Glutamatergic neuron (in vitro differentiated cells): ENCODE results near the gene GOLT1A. TPM values are rescaled to one million over a fixed set of nuclear protein-coding genes. Genes with fewer than 3 reads are reported as not detected.

ENCODE experiments used
- DNase-seq: peaks from one replicate; pipeline ENCODE4 v3.0.0; 2022
- H3K27ac Mint-ChIP-seq: one replicate; pipeline ENCODE4 v1.8.0; 2020; ENCODE audit warnings: mild to moderate bottlenecking, mixed read lengths, inconsistent platforms; ENCODE audit not compliant: unreplicated experiment
- H3K27me3 Mint-ChIP-seq: one replicate; pipeline ENCODE4 v1.8.0; 2020; ENCODE audit warnings: mild to moderate bottlenecking, moderate library complexity, mixed read lengths, inconsistent platforms; ENCODE audit not compliant: unreplicated experiment
- H3K36me3 Mint-ChIP-seq: one replicate; pipeline ENCODE4 v1.8.0; 2020; ENCODE audit warnings: mild to moderate bottlenecking, mixed read lengths, inconsistent platforms; ENCODE audit not compliant: unreplicated experiment
- H3K4me1 Mint-ChIP-seq: one replicate; pipeline ENCODE4 v1.8.0; 2020; ENCODE audit warnings: mild to moderate bottlenecking, low read depth, mixed read lengths, inconsistent platforms; ENCODE audit not compliant: unreplicated experiment
- H3K4me3 Mint-ChIP-seq: one replicate; pipeline ENCODE4 v1.8.0; 2020; ENCODE audit warnings: mild to moderate bottlenecking, mixed read lengths, inconsistent platforms; ENCODE audit not compliant: unreplicated experiment
- H3K9me3 Mint-ChIP-seq: one replicate; pipeline ENCODE4 v1.8.0; 2020; ENCODE audit warnings: mild to moderate bottlenecking, moderate library complexity, mixed read lengths, inconsistent platforms; ENCODE audit not compliant: unreplicated experiment
- CTCF ChIP-seq: fragments of 200-600 bp; sonication (generic); IDR thresholded peaks from one replicate; pipeline ENCODE4 v1.5.0; 2021; ENCODE audit not compliant: partially characterized antibody, unreplicated experiment
- total RNA-seq: library from RNA; stranded (reverse); fragmentation: NEBNext Ultra II Directional; extraction: Animal tissue kit (Norgen Biotek cat#: 25700); gene quantifications from one replicate; pipeline ENCODE4 v1.2.1, GENCODE V29; 2021; ENCODE audit not compliant: unreplicated experiment

Gene GOLT1A
- total RNA-seq, 1 donor from 2014 or later, result not detected

GRCh38 chr1:204204944-204205343 lies 8.8 kb downstream of the GOLT1A start:
- H3K27me3 Mint-ChIP-seq, result peaks cover 3% of the 10 kb centered on the region
- no peak for TF ChIP-seq CTCF
- H3K27ac Mint-ChIP-seq, result no peak overlapping the region
- no peaks in the 10 kb centered on the region for H3K9me3 Mint-ChIP-seq
- H3K36me3 Mint-ChIP-seq, result no peaks in the 10 kb centered on the region
- peaks cover 6% of the 10 kb centered on the region for H3K4me1 Mint-ChIP-seq
- DNase-seq, result no peak
- no peak overlapping the region for H3K4me3 Mint-ChIP-seq

GRCh38 chr1:204203206-204203767 lies 10.5 kb downstream of the GOLT1A start:
- no peak for TF ChIP-seq CTCF
- Mint-ChIP-seq H3K9me3 (peaks cover 5% of the 10 kb centered on the region), H3K36me3 (no peaks in the 10 kb centered on the region), H3K27ac (no peak overlapping the region), H3K27me3 (peaks cover 2% of the 10 kb centered on the region), H3K4me1 (peaks cover 14% of the 10 kb centered on the region), H3K4me3 (no peak overlapping the region)
- no peak for DNase-seq

GRCh38 chr1:204202481-204202880 lies 11.3 kb downstream of the GOLT1A start:
- Mint-ChIP-seq H3K4me3 (no peak overlapping the region), H3K36me3 (no peaks in the 10 kb centered on the region), H3K4me1 (peaks cover 17% of the 10 kb centered on the region), H3K27me3 (peaks cover 7% of the 10 kb centered on the region), H3K27ac (no peak overlapping the region), H3K9me3 (peaks cover 8% of the 10 kb centered on the region)
- TF ChIP-seq CTCF, result no peak
- no peak for DNase-seq

GRCh38 chr1:204201348-204202040 lies 12.3 kb downstream of the GOLT1A start:
- no peak for TF ChIP-seq CTCF
- no peaks in the 10 kb centered on the region for H3K36me3 Mint-ChIP-seq
- no peak overlapping the region for H3K4me3 Mint-ChIP-seq
- peaks cover 8% of the 10 kb centered on the region for H3K9me3 Mint-ChIP-seq
- no peak for DNase-seq
- H3K4me1 Mint-ChIP-seq, result peaks cover 13% of the 10 kb centered on the region
- H3K27ac Mint-ChIP-seq, result no peak overlapping the region
- H3K27me3 Mint-ChIP-seq, result peaks cover 7% of the 10 kb centered on the region

- no peak for TF ChIP-seq CTCF
- Mint-ChIP-seq H3K9me3 (peaks cover 10% of the 10 kb centered on the region), H3K36me3 (no peaks in the 10 kb centered on the region), H3K27me3 (peaks cover 14% of the 10 kb centered on the region), H3K27ac (no peak overlapping the region), H3K4me1 (peaks cover 13% of the 10 kb centered on the region), H3K4me3 (no peak overlapping the region)
- no peak for DNase-seq
These were observed 14.2 kb downstream of the GOLT1A start for GRCh38 chr1:204199579-204199978.
